Measurements from ENCODE around the gene RSPH6A. TPM values are rescaled to one million over a fixed set of nuclear protein-coding genes. Genes with fewer than 3 reads are reported as not detected.
A peak's percentile ranks its signal among the peaks of the same experiment; 100 is the strongest.

Gene RSPH6A
- total RNA-seq, 1 experiment from 2014 or later: 0.55 TPM

DNA sequence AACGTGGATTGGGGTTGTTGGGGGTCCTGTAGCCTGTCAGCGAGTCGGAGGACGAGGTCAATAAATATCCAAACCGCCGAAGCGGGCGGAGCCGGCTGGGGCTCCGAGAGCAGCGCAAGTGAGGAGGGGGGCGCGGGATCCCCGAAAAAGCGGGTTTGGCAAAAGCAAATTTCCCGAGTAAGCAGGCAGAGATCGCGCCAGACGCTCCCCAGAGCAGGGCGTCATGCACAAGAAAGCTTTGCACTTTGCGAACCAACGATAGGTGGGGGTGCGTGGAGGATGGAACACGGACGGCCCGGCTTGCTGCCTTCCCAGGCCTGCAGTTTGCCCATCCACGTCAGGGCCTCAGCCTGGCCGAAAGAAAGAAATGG lies 45.3 kb downstream of the RSPH6A start:
- no peak for TF ChIP-seq CTCF (conservative IDR thresholded peaks at IDR 0.05)
- no peak overlapping the region for H3K23ac ChIP-seq (ENCODE audit: insufficient read length, low read depth, low read length)
- no peak for DNase-seq
- Mint-ChIP-seq H3K4me3 (peak overlapping the region; percentile 82 to 93), H3K27me3 (ENCODE audit: low read depth) (peaks cover 3% of the 10 kb centered on the region), H3K36me3 (ENCODE audit: insufficient read depth in 1 of 3, low read depth in 3 of 3) (peaks cover 3 to 24% (median 12%) of the 10 kb centered on the region in 3 experiments), H3K27ac (peak overlapping the region; percentile 94 to 98 (median 98)), H3K9me3 (no peaks in the 10 kb centered on the region; a peak in 1 of 5 replicates), H3K4me1 (peaks cover 9 to 27% of the 10 kb centered on the region in 2 experiments)
- H3K4me1 ChIP-seq (ENCODE audit: insufficient read depth, low read length): peaks cover 3% of the 10 kb centered on the region; the same call in 1 of the 2 replicates
- peak overlapping the region; percentile 35 for H3K27ac ChIP-seq (ENCODE audit: insufficient read length, low read depth, low read length)
- no peaks in the 10 kb centered on the region for H3K79me1 ChIP-seq (ENCODE audit: insufficient read depth, low read depth, low read length, poor library complexity, severe bottlenecking)
- H2BK5ac ChIP-seq (ENCODE audit: insufficient read length, low read length): no peak overlapping the region
- no peak overlapping the region for H3T11ph ChIP-seq (ENCODE audit: low read length)
- H3K27me3 ChIP-seq (ENCODE audit: insufficient read depth, low read length): no peaks in the 10 kb centered on the region
- H2BK120ac ChIP-seq (ENCODE audit: low read depth, low read length, poor library complexity, severe bottlenecking): no peak overlapping the region
- no peak overlapping the region for H2BK20ac ChIP-seq (ENCODE audit: low read depth, low read length, poor library complexity, severe bottlenecking)
- peak overlapping the region; percentile 36 for H3K18ac ChIP-seq (ENCODE audit: insufficient read length, low read depth, low read length)
- peaks cover 18% of the 10 kb centered on the region for H3K23me2 ChIP-seq (ENCODE audit: insufficient read length, low read depth, low read length, poor library complexity, severe bottlenecking)
- H4K8ac ChIP-seq (replicated peaks; ENCODE audit: insufficient read length, low read depth, low read length): no peak overlapping the region
- H3K9ac ChIP-seq (ENCODE audit: extremely low read depth, insufficient read length, low read length): peak overlapping the region; percentile 39
- no peak overlapping the region for H2AFZ ChIP-seq (ENCODE audit: low read length)
- H2BK12ac ChIP-seq (ENCODE audit: insufficient read length, low read depth, low read length): no peak overlapping the region
- H3K9me3 ChIP-seq (ENCODE audit: control insufficient read depth, low read depth, low read length): no peaks in the 10 kb centered on the region
- no peaks in the 10 kb centered on the region for H3K79me2 ChIP-seq (ENCODE audit: insufficient read depth, low read length)
- no peak overlapping the region for H4K5ac ChIP-seq (ENCODE audit: insufficient read length, low read depth, low read length)
- no peak overlapping the region for H3K4ac ChIP-seq (ENCODE audit: low read depth, low read length)
- peak overlapping the region; percentile 59; the same call in 1 of the 2 replicates for H3K14ac ChIP-seq (ENCODE audit: insufficient read depth, low read length)
- H2AK5ac ChIP-seq (ENCODE audit: insufficient read length, low read length): no peak overlapping the region
- H4K20me1 ChIP-seq (ENCODE audit: control insufficient read depth, insufficient read depth, insufficient read length): no peaks in the 10 kb centered on the region
- peak overlapping the region; percentile 58 for H3K4me2 ChIP-seq (ENCODE audit: insufficient read depth, insufficient read length, low read length)
- WGBS (ENCODE audit: extremely low coverage, insufficient read length, low lambda C conversion rate): no CpG with 5 or more reads among the region's 28 CpGs
- H2BK15ac ChIP-seq (ENCODE audit: low read depth, low read length): no peak overlapping the region
- H3K56ac ChIP-seq (ENCODE audit: insufficient read length, low read depth, low read length): no peak overlapping the region
- no peak overlapping the region for H4K91ac ChIP-seq (ENCODE audit: insufficient read length, low read depth, low read length)

Measured in H9 (cell line).